SHP77 (cell line): ENCODE data around the gene BCL6B.

ENCODE experiments used
- DNase-seq, 2 experiments: peaks; one replicate each; lab custom pipeline; 2025; lab: John Stamatoyannopoulos, UW

Gene BCL6B

GRCh38 chr17:7060165-7060891 lies 37.5 kb downstream of the BCL6B start:
- DNase-seq = no peak

GRCh38 chr17:7063518-7064094 lies 40.8 kb downstream of the BCL6B start:
- no peak for DNase-seq

GRCh38 chr17:7064261-7064660 lies 41.4 kb downstream of the BCL6B start:
- DNase-seq = no peak

GRCh38 chr17:7067198-7067597 lies 44.3 kb downstream of the BCL6B start:
- no peak for DNase-seq

GRCh38 chr17:7068268-7068667 lies 45.4 kb downstream of the BCL6B start:
- DNase-seq = no peak

- no peak for DNase-seq
Measured at GRCh38 chr17:7070712-7071111, 47.9 kb downstream of the BCL6B start.

- DNase-seq = no peak
Measured at GRCh38 chr17:7072406-7072805, 49.6 kb downstream of the BCL6B start.

- no peak for DNase-seq
Measured at GRCh38 chr17:7074931-7075330, 52.1 kb downstream of the BCL6B start.

- no peak for DNase-seq
Measured at GRCh38 chr17:7077911-7078546, 55.2 kb downstream of the BCL6B start.

- DNase-seq = no peak
Measured at GRCh38 chr17:7078711-7079110, 55.9 kb downstream of the BCL6B start.
